Measurements from ENCODE around the gene RBMS3.

Gene RBMS3

DNA sequence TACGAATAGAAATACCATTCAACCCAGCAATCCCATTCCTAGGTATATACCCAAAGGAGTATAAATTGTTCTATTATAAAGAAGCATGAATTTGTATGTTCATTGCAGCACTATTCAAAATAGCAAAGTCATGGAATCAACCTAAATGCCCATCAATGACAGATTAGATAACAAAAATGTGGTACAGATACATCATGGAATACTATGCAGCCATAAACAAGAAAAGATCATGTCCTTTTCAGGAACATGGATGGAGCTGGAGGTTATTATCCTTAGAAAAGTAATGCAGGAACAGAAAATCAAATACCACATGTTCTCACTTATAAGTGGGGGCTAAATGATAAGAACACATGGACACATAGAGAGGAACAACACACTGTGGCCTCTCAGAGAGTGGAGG lies 571.9 kb downstream of the RBMS3 start:
- no peak for DNase-seq

DNA sequence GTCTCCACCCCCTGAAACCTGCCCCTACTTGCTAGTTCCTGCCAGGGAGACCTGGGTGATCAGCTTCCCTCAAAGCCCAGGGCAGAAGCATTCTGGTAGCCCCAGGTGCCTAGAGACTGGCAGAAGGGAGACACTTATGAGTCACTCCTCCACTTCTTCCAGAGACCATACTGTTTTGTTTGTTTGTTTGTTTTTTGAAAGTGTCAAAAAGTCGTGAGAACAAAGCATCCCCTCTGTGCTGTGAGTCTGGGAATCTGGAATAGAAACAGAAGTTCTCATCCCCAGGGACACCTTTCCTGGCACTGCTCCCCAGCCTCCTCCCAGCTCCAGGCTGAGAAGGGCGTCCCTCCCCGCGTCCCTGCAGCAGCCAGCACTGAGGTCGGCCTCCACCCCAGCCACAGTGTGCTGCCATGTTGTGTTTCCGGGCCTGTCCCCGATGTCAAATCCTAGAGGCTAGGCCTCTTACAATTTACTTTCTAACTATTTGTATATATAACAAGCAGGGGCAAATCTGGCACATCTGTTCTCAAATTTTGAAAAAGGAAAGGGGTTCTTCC lies 573.0 kb downstream of the RBMS3 start:
- DNase-seq, result no peak

DNA sequence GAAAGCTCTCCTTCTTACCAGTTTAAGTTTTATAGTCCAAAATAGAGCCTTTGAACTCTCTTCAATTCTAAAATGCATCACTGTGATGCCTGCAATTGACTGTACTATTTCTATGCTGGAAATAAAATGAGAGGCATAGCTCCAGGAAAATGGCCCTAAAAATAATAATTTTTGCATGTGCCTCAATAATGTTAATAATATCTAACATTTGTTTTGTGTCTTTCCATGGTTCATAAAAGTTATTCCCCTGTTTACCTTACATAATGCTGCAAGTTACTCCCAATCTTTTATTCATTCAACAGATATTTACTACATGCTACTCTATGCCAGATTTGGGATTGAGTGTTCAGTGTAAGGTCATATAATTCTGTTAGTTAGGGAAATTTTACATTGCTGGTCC lies 574.0 kb downstream of the RBMS3 start:
- DNase-seq, result no peak

DNA sequence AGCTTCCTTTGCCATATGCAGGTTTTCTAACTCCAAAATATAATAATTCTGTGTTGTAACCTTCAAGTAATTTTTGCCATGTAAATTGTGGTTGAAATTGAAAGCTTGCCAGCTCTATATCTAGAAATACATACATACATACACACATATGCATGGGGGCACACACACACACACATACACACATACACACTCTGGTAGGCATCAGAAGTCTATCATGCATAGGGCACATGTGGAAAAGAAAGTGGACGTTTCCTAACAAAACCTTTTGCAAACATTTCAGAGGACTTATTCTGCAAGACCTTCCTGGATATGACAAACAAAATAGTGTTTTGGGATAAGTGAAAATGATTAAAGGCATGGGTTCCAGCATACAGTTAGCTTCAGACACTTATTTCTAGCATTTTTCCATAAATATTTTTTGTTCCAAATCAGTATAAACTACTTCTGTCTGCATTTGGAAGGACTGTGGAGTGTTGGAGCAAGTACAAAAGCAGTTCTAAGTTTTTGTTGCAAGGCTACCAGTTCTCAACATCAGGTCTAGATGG lies 578.9 kb downstream of the RBMS3 start:
- DNase-seq, result no peak

DNA sequence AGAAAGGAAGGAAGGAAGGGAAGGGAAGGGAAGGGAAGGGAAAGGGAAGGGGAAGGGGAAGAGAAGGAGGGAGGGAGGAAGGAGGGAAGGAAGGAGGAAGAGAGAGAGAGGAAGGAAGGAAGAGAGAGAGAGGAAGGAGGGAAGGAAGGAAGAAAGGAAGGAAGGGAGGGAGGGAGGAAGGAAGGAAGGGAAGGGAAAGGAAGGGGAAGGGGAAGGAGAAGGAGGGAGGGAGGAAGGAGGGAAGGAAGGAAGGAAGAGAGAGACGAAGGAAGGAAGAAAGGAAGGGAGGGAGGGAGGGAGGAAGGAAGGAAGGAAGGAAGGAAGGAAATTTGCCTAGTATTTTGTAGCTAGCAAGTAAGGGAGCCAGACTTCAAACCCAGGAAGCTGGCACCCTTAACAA lies 583.9 kb downstream of the RBMS3 start:
- DNase-seq, result no peak

DNA sequence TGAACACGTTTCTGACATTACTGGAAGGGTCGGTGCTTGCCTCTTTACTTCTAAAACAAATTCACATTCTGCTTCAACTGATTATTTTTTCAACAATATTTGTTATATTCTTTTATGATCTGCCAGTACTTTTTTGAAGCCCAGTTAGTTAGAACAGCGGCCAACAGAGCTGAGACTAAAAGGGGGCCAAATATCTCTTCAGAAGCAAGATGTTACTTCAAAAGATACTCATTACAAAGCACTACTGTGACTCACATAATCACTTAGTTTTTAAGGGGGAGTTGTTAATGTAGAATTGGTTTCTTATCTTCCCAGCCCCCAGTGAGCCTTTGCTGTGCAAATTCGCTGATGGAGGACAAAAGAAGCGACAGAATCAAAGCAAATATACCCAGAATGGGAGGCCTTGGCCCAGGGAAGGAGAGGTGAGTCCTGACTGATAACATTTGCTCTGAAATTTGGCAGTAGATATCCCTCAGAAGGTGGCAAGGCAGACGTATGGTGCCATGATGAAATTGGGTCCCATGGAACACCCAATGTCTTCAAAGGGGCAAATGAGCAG lies 587.8 kb downstream of the RBMS3 start:
- DNase-seq, result no peak

DNA sequence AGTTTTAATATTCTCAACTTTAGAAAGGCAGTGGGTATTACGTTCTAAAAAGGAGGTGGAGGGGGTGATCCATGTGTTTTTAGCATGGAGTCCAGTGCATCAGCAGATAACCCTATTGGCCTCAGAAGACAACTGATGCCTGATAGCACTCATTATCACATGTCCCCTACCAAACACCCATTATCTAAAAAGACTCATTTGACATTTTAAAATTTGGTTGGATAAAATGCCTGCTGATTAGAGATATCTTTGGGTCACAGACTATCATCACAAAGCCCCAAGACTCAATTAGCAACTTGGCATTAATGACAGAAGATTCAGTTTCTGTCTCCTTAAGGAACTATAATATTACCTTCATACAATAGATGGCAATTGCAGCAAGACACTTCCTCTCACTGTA lies 589.3 kb downstream of the RBMS3 start:
- DNase-seq, result no peak

DNA sequence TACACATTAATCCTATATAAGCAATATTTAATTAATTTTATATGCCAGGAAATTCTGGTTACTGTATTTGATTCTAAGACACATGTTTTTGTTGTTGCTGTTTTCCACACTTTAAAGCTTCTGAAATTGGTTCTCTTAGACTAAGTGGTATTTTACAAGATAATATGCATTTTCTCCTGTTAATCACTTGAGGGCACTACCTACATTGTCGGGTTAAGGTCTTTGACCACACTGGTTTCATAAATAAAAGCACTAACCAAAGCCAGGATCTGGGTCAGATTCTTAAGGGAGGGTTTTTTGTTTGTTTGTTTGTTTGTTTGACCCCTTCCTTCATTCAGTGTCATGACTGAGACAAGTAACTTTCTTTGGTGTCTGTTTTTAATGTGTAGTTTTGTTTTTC lies 590.2 kb downstream of the RBMS3 start:
- no peak for DNase-seq

DNA sequence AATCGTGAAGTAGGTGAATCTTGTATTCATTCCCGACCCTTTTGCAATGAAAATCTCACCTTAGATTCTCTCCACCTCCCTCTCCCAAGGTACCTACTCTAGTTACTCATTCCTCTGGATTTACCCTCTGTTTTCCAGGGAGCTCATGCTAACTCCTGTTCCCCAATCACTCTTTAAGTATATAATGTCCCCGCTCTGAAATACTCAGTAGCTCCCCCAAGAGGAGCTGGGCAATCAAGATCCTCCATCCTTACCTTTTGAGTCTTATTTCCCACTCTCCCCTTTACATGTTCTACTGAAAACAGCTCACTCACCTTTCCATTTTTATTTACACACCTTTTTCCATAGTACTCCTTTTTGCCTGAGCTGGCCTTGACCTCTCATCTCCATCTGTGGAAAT lies 599.9 kb downstream of the RBMS3 start:
- no peak for DNase-seq

DNA sequence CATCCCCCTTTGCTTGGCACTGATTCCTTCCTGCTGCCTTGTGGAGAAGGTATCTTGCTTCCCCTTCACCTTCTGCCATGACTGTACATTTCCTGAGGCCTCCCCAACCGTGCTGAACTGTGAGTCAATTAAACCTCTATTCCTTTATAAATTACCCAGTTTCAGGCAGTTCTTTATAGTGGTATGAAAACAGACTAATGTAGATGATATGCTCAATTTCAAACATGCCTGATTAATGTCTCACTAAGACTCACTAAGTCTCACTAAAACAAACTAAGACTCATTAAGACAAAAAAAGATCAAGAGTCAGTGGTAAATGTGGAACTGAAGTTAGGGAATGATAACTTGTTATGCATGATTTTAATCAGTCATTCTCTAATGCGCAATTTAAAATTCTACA lies 606.6 kb downstream of the RBMS3 start:
- DNase-seq, result no peak

DNA sequence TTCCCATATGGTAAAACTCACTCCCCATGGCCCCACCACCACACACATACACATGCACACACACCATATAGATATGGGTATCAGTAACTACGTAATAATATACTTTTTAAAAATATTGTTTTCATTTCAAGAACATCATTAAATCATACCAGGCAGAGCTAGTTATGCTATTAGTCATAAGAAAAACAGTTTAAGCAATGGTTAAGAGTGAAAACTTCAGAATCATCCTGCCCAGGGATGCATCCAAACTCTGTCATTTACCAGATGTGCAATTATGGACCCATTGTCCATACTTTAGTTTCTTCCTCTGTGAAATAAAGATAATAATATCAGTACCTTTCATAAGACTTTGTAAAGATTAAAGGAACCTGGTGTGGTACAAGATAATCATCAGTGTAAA lies 608.3 kb downstream of the RBMS3 start:
- no peak for DNase-seq

DNA sequence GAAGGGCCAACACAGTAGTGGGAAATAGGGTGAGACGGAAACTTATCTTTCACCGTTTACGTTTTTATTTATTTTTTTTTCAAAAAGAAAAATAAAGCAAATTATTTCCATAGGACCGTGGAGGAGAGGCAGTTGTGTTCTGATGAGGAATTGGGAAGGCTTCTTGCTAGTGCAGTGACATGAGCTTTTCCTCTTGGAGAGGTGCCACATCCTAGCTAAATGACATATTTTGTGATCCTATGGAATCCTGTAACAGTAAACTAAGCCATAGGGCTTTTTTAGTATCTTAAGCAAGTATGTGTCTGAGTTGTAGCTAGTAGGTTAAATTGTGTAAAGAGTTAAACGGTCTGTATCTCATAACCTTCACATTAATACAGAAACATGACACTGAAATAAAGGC lies 609.9 kb downstream of the RBMS3 start:
- no peak for DNase-seq

DNA sequence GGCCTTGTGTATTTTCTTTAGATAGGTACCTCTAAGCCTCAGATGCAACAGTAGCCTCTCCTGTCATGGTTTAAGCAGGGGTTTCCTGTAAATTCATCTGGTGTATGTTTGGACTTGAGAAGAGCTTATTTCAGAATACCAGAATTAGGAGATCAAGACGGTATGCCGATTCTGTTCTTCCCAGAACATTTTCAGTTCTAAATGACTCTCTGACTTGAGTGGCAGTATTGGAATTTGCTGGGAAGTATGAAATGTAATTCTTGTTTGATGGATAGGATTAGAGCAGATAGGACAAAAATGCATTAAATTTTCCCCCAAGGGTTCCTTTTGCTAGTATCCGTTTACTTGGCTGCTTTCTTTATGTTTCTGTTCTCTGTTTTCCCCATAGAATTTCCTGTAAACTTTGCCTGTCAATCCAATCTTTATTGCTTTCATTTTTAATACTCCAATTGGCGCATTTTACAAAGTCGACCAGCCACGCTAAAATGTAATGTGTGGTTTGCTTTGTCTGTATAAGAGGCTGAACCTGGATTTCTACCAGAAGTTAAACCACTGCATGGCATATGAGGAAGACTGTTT lies 612.2 kb downstream of the RBMS3 start:
- DNase-seq, result no peak

DNA sequence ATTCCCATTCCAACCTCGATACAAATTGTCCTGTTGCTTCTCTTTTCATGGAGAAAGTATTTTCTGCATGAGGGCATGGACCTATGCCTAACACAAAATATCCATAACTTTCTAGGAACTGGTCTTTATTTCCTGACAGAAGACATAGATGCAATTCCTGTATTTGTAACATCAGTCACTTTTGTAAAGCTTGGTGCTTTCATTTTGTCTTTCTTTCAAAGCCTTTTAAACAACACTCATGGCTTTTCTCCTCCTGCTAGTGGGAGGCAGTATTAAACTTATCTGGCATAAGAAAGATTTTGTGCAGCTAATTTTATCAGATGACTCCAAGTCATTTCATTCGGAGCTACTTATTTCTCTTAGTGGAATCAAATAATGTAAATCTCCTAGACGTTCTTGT lies 616.0 kb downstream of the RBMS3 start:
- DNase-seq, result no peak

DNA sequence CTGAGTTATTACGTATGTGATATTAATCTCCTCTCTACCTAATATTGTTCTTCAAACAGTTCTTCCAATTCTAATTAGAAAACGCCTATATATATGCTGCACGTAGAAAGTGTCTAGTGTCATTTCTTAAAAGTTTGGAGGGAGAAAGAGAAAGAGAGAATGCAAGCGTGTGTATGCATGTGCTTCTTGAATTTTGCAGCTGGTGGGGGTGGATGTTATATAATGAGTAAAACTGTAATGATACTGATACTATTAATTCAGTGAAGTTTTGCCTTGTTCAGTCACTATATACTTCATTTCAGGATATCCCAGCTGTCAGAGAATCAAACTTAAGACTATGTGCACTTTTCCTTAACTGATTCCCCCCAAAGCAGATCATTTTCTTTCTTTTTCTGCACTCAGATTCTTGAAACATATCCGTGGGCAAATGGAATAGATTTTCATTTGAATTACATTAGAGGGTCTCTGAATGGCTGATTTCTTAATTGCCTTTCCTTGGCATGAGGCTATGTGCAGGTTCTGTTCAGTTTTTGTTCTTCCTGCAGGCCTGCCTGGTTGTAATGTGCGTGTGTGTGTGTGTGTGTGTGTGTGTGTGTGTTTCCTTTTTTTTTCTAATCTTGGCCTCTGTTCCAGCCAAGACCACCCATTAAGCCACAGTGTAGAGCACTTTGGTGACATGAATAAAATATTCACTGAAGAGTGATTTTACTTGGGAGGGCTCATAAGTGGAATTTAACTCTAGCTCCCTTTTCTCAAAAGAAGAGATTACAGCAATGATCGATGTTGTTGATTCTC lies 617.5 kb downstream of the RBMS3 start:
- no peak for DNase-seq

DNA sequence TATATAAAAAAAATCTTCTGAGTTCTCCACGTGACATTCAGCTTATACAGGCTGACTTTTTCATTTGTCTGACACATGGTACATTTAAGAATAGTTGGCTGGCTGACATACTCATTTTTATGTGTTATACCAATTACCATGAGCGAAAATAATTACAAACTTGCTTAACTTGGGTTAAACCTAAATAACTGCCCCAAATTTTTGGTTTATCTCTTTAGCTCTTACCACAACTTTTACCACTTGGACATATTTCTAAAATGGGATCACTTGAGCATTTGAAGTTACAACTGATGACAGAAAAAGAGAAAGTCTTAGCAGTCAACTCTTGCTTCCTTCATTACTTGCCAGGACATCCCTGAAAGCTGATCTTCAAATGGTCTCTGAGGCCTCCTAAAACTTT lies 618.1 kb downstream of the RBMS3 start:
- no peak for DNase-seq

DNA sequence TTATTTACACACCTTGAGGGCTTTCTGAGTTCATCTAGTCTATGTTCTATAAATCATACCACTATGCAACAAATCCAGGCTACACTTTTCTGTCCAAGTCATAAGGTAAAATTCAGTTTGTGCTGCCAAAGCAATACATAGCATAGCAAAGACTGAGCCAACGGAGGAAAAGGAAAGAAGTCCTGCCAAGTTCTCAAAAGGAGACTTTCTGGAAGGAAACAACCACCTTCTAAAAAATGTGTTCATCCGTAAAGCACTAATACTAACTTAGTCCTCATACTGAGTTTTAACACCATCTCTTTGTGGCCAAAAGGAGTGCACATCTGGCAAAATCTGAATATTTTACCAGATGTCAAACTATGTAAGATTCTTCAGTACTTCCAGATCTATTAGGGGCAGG lies 620.2 kb downstream of the RBMS3 start:
- no peak for DNase-seq

DNA sequence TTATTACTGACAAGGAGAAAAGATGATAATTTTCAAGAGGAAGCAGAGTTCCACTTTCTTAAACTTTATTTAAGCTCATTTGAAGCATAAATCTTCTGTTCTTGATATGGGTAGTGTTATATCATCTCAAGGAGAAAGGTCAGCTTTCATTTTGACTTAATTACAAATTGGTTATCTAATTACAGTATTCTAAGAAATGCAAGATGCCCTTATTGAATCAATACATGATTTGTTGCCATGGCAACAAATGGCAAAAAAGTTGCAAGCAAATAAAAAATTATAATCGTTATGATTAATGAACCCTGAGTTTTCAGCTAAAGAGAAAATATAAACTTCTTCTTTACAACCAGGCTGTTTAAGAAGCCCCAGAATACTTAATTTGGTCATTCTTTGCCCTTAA lies 622.7 kb downstream of the RBMS3 start:
- no peak for DNase-seq

DNA sequence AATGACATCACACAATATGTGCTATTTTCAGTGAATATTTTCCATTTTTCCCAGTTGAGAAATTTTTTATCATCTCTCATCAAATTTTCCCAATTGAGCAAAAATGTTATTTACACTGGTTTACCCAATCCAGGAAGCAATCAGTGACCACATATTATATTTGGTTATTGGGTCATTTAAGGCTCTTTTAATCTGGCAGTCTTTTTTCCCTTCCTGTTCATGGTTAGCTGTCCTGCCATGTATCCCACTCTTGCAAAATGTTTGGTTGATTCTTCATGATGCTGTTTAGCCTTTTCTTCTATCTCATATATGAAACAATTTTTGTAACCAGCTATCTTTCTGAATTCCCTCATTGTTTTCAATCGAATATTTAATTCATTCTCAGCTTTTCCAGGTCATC lies 626.0 kb downstream of the RBMS3 start:
- DNase-seq, result no peak

DNA sequence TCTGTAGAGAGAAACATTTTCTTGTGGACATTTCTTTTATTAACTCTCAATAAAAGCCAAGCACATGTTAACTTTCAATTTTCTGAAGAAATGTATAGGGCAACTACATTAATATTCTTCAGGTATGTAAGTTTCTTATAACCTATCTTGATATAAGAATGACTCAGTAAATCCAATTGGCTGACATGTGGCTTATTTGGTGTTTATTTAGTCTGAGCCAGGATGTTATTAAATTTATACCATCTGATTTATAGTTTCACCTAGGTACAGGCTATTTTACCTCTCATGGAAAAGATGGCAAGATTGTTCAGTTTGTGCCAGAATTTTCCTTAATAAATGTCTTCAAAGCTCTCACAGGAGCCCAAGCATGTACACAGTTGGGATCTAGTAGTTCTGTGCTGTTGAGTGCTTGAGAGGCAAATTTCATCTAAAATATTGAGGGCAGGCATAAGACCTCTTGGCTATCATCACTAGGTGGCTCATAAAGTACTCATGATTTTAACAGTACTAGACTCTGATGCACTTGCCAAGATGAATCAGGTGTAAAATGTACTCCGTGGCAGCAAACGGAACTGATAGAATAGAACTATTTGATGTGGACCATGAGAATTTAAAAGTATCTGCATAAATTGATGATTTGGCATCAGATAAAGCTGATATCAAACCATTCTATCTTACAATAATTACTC lies 631.9 kb downstream of the RBMS3 start:
- no peak for DNase-seq

DNA sequence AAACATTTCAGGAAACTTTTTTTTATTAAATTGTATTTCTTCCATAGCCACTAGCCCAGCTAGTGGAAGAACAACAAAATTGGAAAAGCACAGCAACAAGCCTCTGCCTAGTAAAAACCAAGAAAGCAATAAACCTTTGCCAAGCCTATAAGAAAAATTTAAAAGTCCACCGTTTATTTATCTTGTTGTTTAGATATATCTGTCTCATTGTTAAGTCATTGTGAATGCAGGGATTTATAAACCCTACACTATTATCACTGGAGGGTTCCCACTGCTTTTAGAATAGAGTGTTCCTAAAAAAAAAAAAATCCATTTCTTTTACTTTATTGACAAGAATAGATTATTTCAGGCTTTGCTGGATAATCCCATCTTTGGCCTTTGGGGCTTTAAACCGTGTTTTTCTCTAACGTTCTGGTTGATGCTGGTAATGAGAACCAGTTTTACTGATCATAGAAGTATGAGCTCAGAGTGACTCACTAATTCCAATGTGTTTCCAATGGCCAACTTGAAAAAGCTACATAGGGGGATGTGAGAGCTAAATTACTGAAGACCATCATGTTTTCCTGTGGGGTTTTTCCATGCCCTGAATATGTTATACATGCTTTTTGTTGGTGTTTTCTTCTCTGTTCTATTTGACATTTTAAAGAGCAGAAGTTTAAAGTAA lies 634.1 kb downstream of the RBMS3 start:
- no peak for DNase-seq

DNA sequence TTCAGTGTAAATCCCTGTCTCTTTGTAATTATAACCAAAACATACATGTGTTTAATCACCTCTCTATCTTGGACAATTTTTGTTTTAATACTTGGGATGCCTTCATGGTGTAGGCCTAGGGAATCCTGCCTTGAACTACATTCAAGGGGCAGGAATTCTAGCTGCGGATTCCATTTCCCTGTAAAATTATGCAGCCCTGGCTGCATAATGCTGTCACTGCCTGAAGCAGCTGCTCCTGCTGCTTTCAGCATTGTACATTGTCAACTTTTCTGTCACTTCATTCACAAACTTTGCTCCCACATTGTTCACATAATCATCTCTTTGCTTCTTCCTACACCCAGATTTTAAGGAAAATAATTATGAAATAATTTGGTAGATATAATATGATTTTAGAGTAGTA lies 638.7 kb downstream of the RBMS3 start:
- DNase-seq, result no peak
